ENCODE measurements around the gene ITPKB. TPM values are rescaled to one million over a fixed set of nuclear protein-coding genes. Genes with fewer than 3 reads are reported as not detected.

ITPKB gene
- total RNA-seq, 2 donors from 2014 or later: 13.0 to 21.1 TPM

GRCh38 chr1:226610671-226611070 is 128.4 kb downstream of the ITPKB start:
- no peak for TF ChIP-seq POLR2A (IDR thresholded peaks at IDR 0.05)
- TF ChIP-seq CTCF (IDR thresholded peaks at IDR 0.05): no peak
- Histone ChIP-seq H3K4me1 (no peaks in the 10 kb centered on the region), H3K4me3 (no peak overlapping the region), H3K36me3 (replicated peaks in 1 of 2; ENCODE audit: insufficient read depth in 1 of 2, low read depth in 2 of 2) (no peaks in the 10 kb centered on the region), H3K9me3 (no peaks in the 10 kb centered on the region), H3K27me3 (no peaks in the 10 kb centered on the region), H3K27ac (no peak overlapping the region)
- intact Hi-C loops (cut with DNase I): no loop called here
- DNase-seq: no peak
- WGBS, 2 donors: 71 to 75% methylated on average over 7 of the region's 7 CpGs
- ATAC-seq: no peak

- no peaks in the 10 kb centered on the region for H3K27me3 ChIP-seq
- H3K9me3 ChIP-seq: no peaks in the 10 kb centered on the region
- no peaks in the 10 kb centered on the region for H3K4me1 ChIP-seq
- DNase-seq (peak in 2 of 4 donors; percentile 26 to 48), ATAC-seq (peak; percentile 33)
- 83 to 85% methylated on average over 9 of the region's 11 CpGs for whole genome bisulfite sequencing, 2 donors
- no peak for TF ChIP-seq POLR2A (IDR thresholded peaks at IDR 0.05)
- no peak for TF ChIP-seq CTCF (IDR thresholded peaks at IDR 0.05)
- H3K27ac ChIP-seq: no peak overlapping the region
- no peak overlapping the region for H3K4me3 ChIP-seq
- H3K36me3 ChIP-seq (replicated peaks in 1 of 2; ENCODE audit: insufficient read depth in 1 of 2, low read depth in 2 of 2): no peaks in the 10 kb centered on the region
- intact Hi-C loops (cut with DNase I): loop anchor here (10.0 kb wide), 1 partner anchor 185 kb away; no protein-coding TSS in a partner anchor
These were observed 129.1 kb downstream of the ITPKB start for GRCh38 chr1:226609836-226610455.

- H3K27ac ChIP-seq: no peak overlapping the region
- peak; percentile 61 for ATAC-seq
- no peaks in the 10 kb centered on the region for H3K4me1 ChIP-seq
- intact Hi-C loops (cut with DNase I): loop anchor here (10.0 kb wide), 1 partner anchor 184 kb away; no protein-coding TSS in a partner anchor
- H3K27me3 ChIP-seq: no peaks in the 10 kb centered on the region
- no peaks in the 10 kb centered on the region for H3K9me3 ChIP-seq
- WGBS, 2 donors: 42 to 45% methylated on average over 18 of the region's 18 CpGs
- no peaks in the 10 kb centered on the region for H3K36me3 ChIP-seq (replicated peaks in 1 of 2; ENCODE audit: insufficient read depth in 1 of 2, low read depth in 2 of 2)
- no peak overlapping the region for H3K4me3 ChIP-seq
- TF ChIP-seq POLR2A (IDR thresholded peaks at IDR 0.05): no peak
- TF ChIP-seq CTCF (IDR thresholded peaks at IDR 0.05): peak; percentile 67 to 91 (median 74)
- DNase-seq: peak; percentile 74 to 81 (median 76)
These were observed 130.2 kb downstream of the ITPKB start for GRCh38 chr1:226608699-226609505.

GRCh38 chr1:226607821-226608220 is 131.3 kb downstream of the ITPKB start:
- Histone ChIP-seq H3K4me3 (no peak overlapping the region), H3K27me3 (no peaks in the 10 kb centered on the region), H3K9me3 (no peaks in the 10 kb centered on the region), H3K36me3 (replicated peaks in 1 of 2; ENCODE audit: insufficient read depth in 1 of 2, low read depth in 2 of 2) (no peaks in the 10 kb centered on the region), H3K4me1 (peaks cover 4% of the 10 kb centered on the region), H3K27ac (no peak overlapping the region)
- no peak for ATAC-seq
- intact Hi-C loops (cut with DNase I): loop anchor here (10.0 kb wide), 1 partner anchor 183 kb away; no protein-coding TSS in a partner anchor
- 100% methylated on average over 1 of the region's 1 CpG for WGBS, 2 donors
- DNase-seq: no peak
- TF ChIP-seq CTCF (IDR thresholded peaks at IDR 0.05): no peak
- TF ChIP-seq POLR2A (IDR thresholded peaks at IDR 0.05): no peak
